Endothelial cell of umbilical vein (primary cell): ENCODE results near the gene MDH1. TPM values are rescaled to one million over a fixed set of nuclear protein-coding genes. Genes with fewer than 3 reads are reported as not detected.

ENCODE experiments used
- Bru-seq: library from RNA; stranded (reverse); fragments of 400-500 nt; gene quantifications from one replicate; lab custom pipeline; 2021; lab: Mats Ljungman, UMichigan
- BruChase-seq, 2 experiments: library from RNA; stranded (reverse); fragments of 400-500 nt; gene quantifications; one replicate each; lab custom pipeline; 2021; lab: Mats Ljungman, UMichigan
- BruUV-seq: library from RNA; stranded (reverse); fragments of 400-500 nt; replicated peaks from 2 replicates; lab custom pipeline; 2021; lab: Mats Ljungman, UMichigan
- CTCF ChIA-PET: fragments of 300-600, 350-600 bp; sonication (Branson Sonifier 250); formaldehyde crosslinking; loops from one replicate; lab custom pipeline; 2021; ENCODE audit warnings: antibody characterized with exemption, inconsistent platforms; lab: Charles Lee
- POLR2A ChIA-PET: fragments of 300-600, 350-600 bp; sonication (Branson Sonifier 250); formaldehyde crosslinking; loops from one replicate; lab custom pipeline; 2021; ENCODE audit warnings: antibody characterized with exemption, inconsistent platforms; lab: Charles Lee
- DNase-seq: peaks from one replicate; pipeline ENCODE4 v3.0.0-alpha.2; 2011; ENCODE audit warnings: low read depth, low spot score
- FAIRE-seq: peaks from 2 replicates; lab custom pipeline; 2011; peaks lifted over from hg19 to GRCh38; lab: Jason Lieb, UNC
- H2AFZ ChIP-seq: 2 replicates; pipeline ENCODE4 v1.6.0; 2012; ENCODE audit warnings: low read depth, low read length, control low read depth, inconsistent platforms
- H3K27ac ChIP-seq: 2 replicates; pipeline ENCODE4 v1.5.1; 2011; ENCODE audit warnings: low read depth, mild to moderate bottlenecking, control low read depth, low read length, moderate library complexity; ENCODE audit not compliant: insufficient read depth
- H3K27me3 ChIP-seq, 2 experiments: 2 replicates each; pipeline versions ENCODE4 v1.6.0 to v1.6.1; 2011; ENCODE audit warnings: low read length in 2 of 2, mixed read lengths in 1 of 2; ENCODE audit not compliant: control insufficient read depth in 2 of 2, insufficient read depth in 2 of 2
- H3K36me3 ChIP-seq, 2 experiments: 2 replicates in 1 of 2; 3 replicates in 1 of 2; pipeline ENCODE4 v1.5.1; 2011; ENCODE audit warnings: low read length in 2 of 2, mild to moderate bottlenecking in 1 of 2, moderate library complexity in 1 of 2; ENCODE audit not compliant: control insufficient read depth in 2 of 2, insufficient read depth in 2 of 2; ENCODE audit errors: extremely low read depth in 1 of 2
- H3K4me1 ChIP-seq: 3 replicates; pipeline ENCODE4 v1.5.1; 2011; ENCODE audit warnings: mild to moderate bottlenecking, low read length; ENCODE audit not compliant: control insufficient read depth, insufficient read depth; ENCODE audit errors: extremely low read depth
- H3K4me2 ChIP-seq: 2 replicates; pipeline ENCODE4 v1.6.1; 2011; ENCODE audit warnings: low read length, control low read depth, mixed read lengths; ENCODE audit not compliant: insufficient read depth
- H3K4me3 ChIP-seq, 3 experiments: fragments of 200-600 bp in 1 of 3; sonication (generic), shearing (Covaris generic) in 1 of 3; replicated peaks in 1 of 3; 2 replicates each; pipeline ENCODE4 v1.5.1; 2011 to 2016; ENCODE audit warnings: control low read depth in 3 of 3, low read length in 3 of 3, mild to moderate bottlenecking in 2 of 3, inconsistent platforms in 1 of 3, low read depth in 1 of 3, moderate library complexity in 1 of 3; ENCODE audit not compliant: insufficient read depth in 1 of 3
- H3K79me2 ChIP-seq: 2 replicates; pipeline ENCODE4 v1.6.0; 2012; ENCODE audit warnings: low read length, inconsistent platforms; ENCODE audit not compliant: control insufficient read depth, insufficient read depth
- H3K9ac ChIP-seq: replicated peaks from 2 replicates; pipeline ENCODE3; 2011; ENCODE audit warnings: low read length, control low read depth; ENCODE audit not compliant: insufficient read depth; ENCODE audit errors: extremely low read depth
- H3K9me1 ChIP-seq: replicated peaks from 3 replicates; pipeline ENCODE4 v1.6.0; 2011; ENCODE audit warnings: mild to moderate bottlenecking, low read length; ENCODE audit not compliant: control insufficient read depth, insufficient read depth; ENCODE audit errors: extremely low read depth
- H3K9me3 ChIP-seq: replicated peaks from 2 replicates; pipeline ENCODE4 v1.5.1; 2012; ENCODE audit warnings: low read length, inconsistent platforms; ENCODE audit not compliant: control insufficient read depth, insufficient read depth
- H4K20me1 ChIP-seq: replicated peaks from 2 replicates; pipeline ENCODE3; 2011; ENCODE audit warnings: mild to moderate bottlenecking, low read length; ENCODE audit not compliant: control insufficient read depth, insufficient read depth; ENCODE audit errors: extremely low read depth
- CTCF ChIP-seq, 2 donors: IDR thresholded peaks; 1 replicate in 1 of 2; 2 replicates in 1 of 2; pipeline ENCODE4 v1.5.1; 2011; ENCODE audit warnings: low read length in 2 of 2, mild to moderate bottlenecking in 2 of 2, moderate library complexity in 2 of 2, control low read depth in 1 of 2, inconsistent platforms in 1 of 2, low read depth in 1 of 2; ENCODE audit not compliant: insufficient read depth in 1 of 2; ENCODE audit errors: extremely low read depth in 1 of 2
- EZH2 ChIP-seq: IDR thresholded peaks from 2 replicates; pipeline ENCODE4 v1.6.1; 2012; ENCODE audit warnings: borderline replicate concordance, low read depth, mild to moderate bottlenecking, moderate library complexity, low read length, inconsistent platforms; ENCODE audit not compliant: severe bottlenecking
- FOS ChIP-seq: IDR thresholded peaks from 2 replicates; pipeline ENCODE4 v1.6.1; 2011; ENCODE audit warnings: mild to moderate bottlenecking, low read length, moderate library complexity, borderline replicate concordance; ENCODE audit not compliant: insufficient read depth
- GATA2 ChIP-seq: IDR thresholded peaks from 2 replicates; pipeline ENCODE4 v1.7.0; 2011; ENCODE audit warnings: low read depth, mild to moderate bottlenecking, moderate library complexity, mixed read lengths, low read length; ENCODE audit not compliant: insufficient read length, insufficient read depth
- JUN ChIP-seq: IDR thresholded peaks from 2 replicates; pipeline ENCODE4 v1.6.1; 2011; ENCODE audit warnings: borderline replicate concordance, low read depth; ENCODE audit not compliant: insufficient read length, insufficient read depth
- MYC ChIP-seq: IDR thresholded peaks from one replicate; pipeline ENCODE4 v1.6.1; 2011; ENCODE audit warnings: mild to moderate bottlenecking, low read depth, low read length
- POLR2A ChIP-seq: IDR thresholded peaks from 2 replicates; pipeline ENCODE4 v1.6.1; 2012; ENCODE audit warnings: low read depth, mild to moderate bottlenecking, control low read depth, low read length
- POLR2AphosphoS5 ChIP-seq: IDR thresholded peaks from 2 replicates; pipeline ENCODE4 v1.6.1; 2012; ENCODE audit warnings: low read depth, mild to moderate bottlenecking, control low read depth, low read length, moderate library complexity; ENCODE audit not compliant: insufficient read depth
- dilution Hi-C: fragments of 300-500 bp; cut with MboI; formaldehyde crosslinking; loops from one replicate; pipeline ENCODE4 v1.15.0; 2019; ENCODE audit warnings: low sequenced_read_pairs; ENCODE audit not compliant: extremely low pct_ligation_motif_present
- intact Hi-C: fragments of 100-400 bp; cut with micrococcal nuclease; formaldehyde crosslinking; loops from one replicate; pipeline ENCODE4 v1.10.0; 2022
- long read RNA-seq: library from polyadenylated mRNA; stranded (forward); transcript quantifications from one replicate; pipeline ENCODE4 v2.0.0, GENCODE V29; 2021
- polyA minus RNA-seq, 3 experiments: library from RNA; depleted of rRNA, polyadenylated mRNA; stranded (reverse); fragments of >200 nt; gene quantifications; 1 replicate in 1 of 3; 2 replicates in 2 of 3; pipeline ENCODE4 v1.2.3, GENCODE V29; 2011
- polyA plus RNA-seq, 4 experiments: library from polyadenylated mRNA; depleted of rRNA in 3 of 4; stranded (reverse) in 3 of 4; unstranded in 1 of 4; fragments of >200 nt; gene quantifications; 2 replicates each; pipeline versions ENCODE4 v1.2.1 to v1.2.3, GENCODE V29; 2011 to 2012; ENCODE audit warnings: missing spikeins in 1 of 4
- total RNA-seq: library from RNA; stranded (reverse); gene quantifications from 2 replicates; pipeline ENCODE4 v1.2.3, GENCODE V29; 2021
- TF ChIP-seq, protein P1 (sequence below): IDR thresholded peaks from 2 replicates; pipeline ENCODE4 v1.6.1; 2011; ENCODE audit not compliant: insufficient read depth, insufficient read length

The MDH1 gene
- total RNA-seq (98.8 and 107 TPM in 2 replicates), polyA plus RNA-seq (81.0 and 121 TPM in 2 replicates), polyA minus RNA-seq (82.1 and 85.7 TPM in 2 replicates), Bru-seq, nascent RNA (percentile 86 among the genes with signal in this experiment), BruChase-seq, experiment 1, labeled RNA remaining after a 6-hour chase (percentile 84 among the genes with signal in this experiment), BruChase-seq, experiment 2, labeled RNA remaining after a 2-hour chase (percentile 80 among the genes with signal in this experiment)
- 152 and 154 TPM in 2 replicates for polyA plus RNA-seq (2011; cell fraction: cytosol; rRNA removed)
- polyA plus RNA-seq (2011; cell fraction: nucleus; rRNA removed), result 87.6 and 102 TPM in 2 replicates
- polyA plus RNA-seq (2012), result 118 and 161 TPM in 2 replicates
- polyA minus RNA-seq (2011; cell fraction: cytosol; rRNA and poly(A)+ RNA removed), result 66.7 TPM
- 31.7 and 63.5 TPM in 2 replicates for polyA minus RNA-seq (2011; cell fraction: nucleus; rRNA and poly(A)+ RNA removed)
- long read RNA-seq, transcript MDH1-214 (2 exons, 552 nt), result minor isoform, 32 of 473 reads
- long read RNA-seq, transcript MDH1-201 (9 exons, 1,650 nt), result major isoform, 425 of 473 reads
- long read RNA-seq, partial matches to known transcripts, result 3 of 473 reads
- long read RNA-seq, other reads (novel, unspliced or antisense), result 11 of 473 reads

DNA sequence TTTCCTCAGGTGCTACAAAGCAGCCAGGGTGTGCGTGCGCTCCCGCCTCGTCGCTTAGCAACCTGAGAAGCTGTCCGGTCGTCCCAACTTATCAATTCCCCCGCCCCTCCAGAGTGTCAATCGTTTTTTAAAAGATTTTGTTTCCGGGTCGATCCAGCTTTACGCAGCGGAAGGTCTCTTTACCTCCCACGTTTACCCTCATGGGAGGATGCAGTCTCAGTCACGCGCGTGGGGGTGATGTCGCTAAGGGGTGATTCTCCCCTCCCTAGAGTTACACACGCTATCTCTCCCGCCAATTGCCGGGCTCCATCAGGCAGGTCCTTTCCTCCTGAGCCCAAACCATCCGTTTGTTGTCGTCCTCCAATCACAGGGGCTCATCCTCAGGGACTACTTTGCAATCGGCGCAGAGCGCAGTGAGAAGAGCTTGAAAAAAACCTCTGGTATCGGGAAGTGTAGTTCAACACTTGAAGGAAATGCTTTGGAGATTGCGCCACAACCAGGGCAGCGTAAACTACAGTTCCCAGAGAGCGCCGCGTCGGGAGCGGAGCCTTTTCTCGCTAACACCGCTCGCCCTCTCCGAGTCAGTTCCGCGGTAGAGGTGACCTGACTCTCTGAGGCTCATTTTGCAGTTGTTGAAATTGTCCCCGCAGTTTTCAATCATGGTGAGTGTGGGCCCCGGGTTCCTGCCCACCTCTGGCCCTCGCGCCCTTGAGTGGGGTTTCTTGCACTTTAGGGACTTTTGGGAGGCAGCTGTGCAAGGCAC lies at the start of gene MDH1, which contains the start of gene WDPCP:
TSS of gene MDH1 (plus strand) at position 579 of the 763 bp plus-strand sequence. CDS start at position 660, 81 bp downstream.
TSS of gene WDPCP (minus strand) at position 93 of the 763 bp plus-strand sequence. CDS start 206 bp downstream, outside the sequence.
- H3K4me2 ChIP-seq, result peak within 1 kb of the TSS; percentile 96
- H3K9me1 ChIP-seq, result no peaks in the 10 kb centered on the region
- TF ChIP-seq POLR2A (peak; percentile 84), MYC (peak; percentile 2), GATA2 (no peak), FOS (no peak), CTCF (IDR thresholded peaks at IDR 0.05; ENCODE audit: extremely low read depth in 1 of 2, insufficient read depth in 1 of 2, low read depth in 1 of 2, low read length in 2 of 2) (no peak), EZH2 (no peak), POLR2AphosphoS5 (peak; percentile 35), JUN (no peak)
- TF ChIP-seq, protein P1, sequence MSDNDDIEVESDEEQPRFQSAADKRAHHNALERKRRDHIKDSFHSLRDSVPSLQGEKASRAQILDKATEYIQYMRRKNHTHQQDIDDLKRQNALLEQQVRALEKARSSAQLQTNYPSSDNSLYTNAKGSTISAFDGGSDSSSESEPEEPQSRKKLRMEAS, result no peak
- dilution Hi-C loops (no loop called here), intact Hi-C loops (loop anchor here (2.0 to 5.0 kb wide), 3 partner anchors 252 to 801 kb away; partner anchors contain the start of gene UGP2)
- peak within 1 kb of the TSS; percentile 66 for H3K9ac ChIP-seq
- peaks cover 0 to 2% of the 10 kb centered on the region in 2 experiments for H3K36me3 ChIP-seq
- peaks cover 34% of the 10 kb centered on the region for H3K79me2 ChIP-seq
- no TSS peak for BruUV-seq
- ChIA-PET CTCF (interaction anchor here (0.7 to 2.2 kb wide), 6 partner anchors 10 to 272 kb away, joined by 3 to 12 read pairs (median 4); no protein-coding TSS in a partner anchor), POLR2A (interaction anchor here (0.6 to 1.2 kb wide), 3 partner anchors 12 to 303 kb away, joined by 3 to 6 read pairs (median 3); partner anchors contain the start of gene UGP2)
- no peaks in the 10 kb centered on the region for H3K9me3 ChIP-seq
- H3K27ac ChIP-seq, result peak within 1 kb of the TSS; percentile 67
- H4K20me1 ChIP-seq, result no peaks in the 10 kb centered on the region
- DNase-seq (peak; percentile 99), FAIRE-seq (peak; percentile 94)
- peak within 1 kb of the TSS; percentile 90 for H2AFZ ChIP-seq
- H3K4me1 ChIP-seq, result peaks cover 18% of the 10 kb centered on the region
- no peaks in the 10 kb centered on the region for H3K27me3 ChIP-seq
- peak within 1 kb of the TSS; percentile 62 to 89 (median 85) for H3K4me3 ChIP-seq
